Fibroblast of pulmonary artery (primary cell): ENCODE results near the gene SYCP2.

ENCODE experiments used
- DNase-seq: peaks from one replicate; pipeline ENCODE4 v3.0.0-alpha.2; 2010; ENCODE audit warnings: low read depth
- H3K4me3 ChIP-seq: replicated peaks from 2 replicates; pipeline ENCODE4 v1.5.1; 2011; ENCODE audit warnings: low read depth, mild to moderate bottlenecking, control low read depth, low read length, moderate library complexity
- TF ChIP-seq, protein P1 (sequence below): IDR thresholded peaks from 2 replicates; pipeline ENCODE4 v1.5.1; 2011; ENCODE audit warnings: mild to moderate bottlenecking, control low read depth, low read length, inconsistent platforms; ENCODE audit errors: missing control alignments

The SYCP2 gene

GRCh38 chr20:59835057-59835447 lies 98.4 kb downstream of the SYCP2 start:
- TF ChIP-seq, protein P1, sequence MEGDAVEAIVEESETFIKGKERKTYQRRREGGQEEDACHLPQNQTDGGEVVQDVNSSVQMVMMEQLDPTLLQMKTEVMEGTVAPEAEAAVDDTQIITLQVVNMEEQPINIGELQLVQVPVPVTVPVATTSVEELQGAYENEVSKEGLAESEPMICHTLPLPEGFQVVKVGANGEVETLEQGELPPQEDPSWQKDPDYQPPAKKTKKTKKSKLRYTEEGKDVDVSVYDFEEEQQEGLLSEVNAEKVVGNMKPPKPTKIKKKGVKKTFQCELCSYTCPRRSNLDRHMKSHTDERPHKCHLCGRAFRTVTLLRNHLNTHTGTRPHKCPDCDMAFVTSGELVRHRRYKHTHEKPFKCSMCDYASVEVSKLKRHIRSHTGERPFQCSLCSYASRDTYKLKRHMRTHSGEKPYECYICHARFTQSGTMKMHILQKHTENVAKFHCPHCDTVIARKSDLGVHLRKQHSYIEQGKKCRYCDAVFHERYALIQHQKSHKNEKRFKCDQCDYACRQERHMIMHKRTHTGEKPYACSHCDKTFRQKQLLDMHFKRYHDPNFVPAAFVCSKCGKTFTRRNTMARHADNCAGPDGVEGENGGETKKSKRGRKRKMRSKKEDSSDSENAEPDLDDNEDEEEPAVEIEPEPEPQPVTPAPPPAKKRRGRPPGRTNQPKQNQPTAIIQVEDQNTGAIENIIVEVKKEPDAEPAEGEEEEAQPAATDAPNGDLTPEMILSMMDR: no peak

GRCh38 chr20:59832406-59833363 lies 100.8 kb downstream of the SYCP2 start:
- TF ChIP-seq, protein P1: no peak
- DNase-seq: no peak
- H3K4me3 ChIP-seq: no peak overlapping the region

More at GRCh38 chr20:59835057-59835447, 98.4 kb downstream of the SYCP2 start:
- no peak for DNase-seq
- H3K4me3 ChIP-seq: no peak overlapping the region

GRCh38 chr20:59831916-59832270 lies 101.5 kb downstream of the SYCP2 start:
- no peak overlapping the region for H3K4me3 ChIP-seq
- DNase-seq: no peak
- TF ChIP-seq, protein P1: no peak

- no peak for DNase-seq
- TF ChIP-seq, protein P1: no peak
- no peak overlapping the region for H3K4me3 ChIP-seq
Measured at GRCh38 chr20:59831024-59831915, 102.2 kb downstream of the SYCP2 start.

- DNase-seq: no peak
- H3K4me3 ChIP-seq: no peak overlapping the region
- TF ChIP-seq, protein P1: no peak
Measured at GRCh38 chr20:59830665-59831023, 102.8 kb downstream of the SYCP2 start.

- TF ChIP-seq, protein P1: no peak
- H3K4me3 ChIP-seq: no peak overlapping the region
- no peak for DNase-seq
Measured at GRCh38 chr20:59829786-59830664, 103.4 kb downstream of the SYCP2 start.
